Hepatic stellate cell (primary cell): Measurements from ENCODE around the gene ALDH8A1.

ENCODE experiments used
- DNase-seq: peaks from one replicate; pipeline ENCODE4 v3.0.0; 2011; ENCODE audit warnings: low spot score

The ALDH8A1 gene

GRCh38 chr6:134951494-134952263 is 1.8 kb upstream of the ALDH8A1 start:
- DNase-seq: no peak

- DNase-seq: no peak
These were observed 581 bp upstream of the ALDH8A1 start for GRCh38 chr6:134950482-134950881.

GRCh38 chr6:134948691-134949090 is 1.2 kb downstream of the ALDH8A1 start:
- DNase-seq: no peak

- DNase-seq: no peak
These were observed 1.8 kb downstream of the ALDH8A1 start for GRCh38 chr6:134948142-134948541.

- no peak for DNase-seq
These were observed 4.9 kb downstream of the ALDH8A1 start for GRCh38 chr6:134945045-134945444.

GRCh38 chr6:134943522-134944111 is 6.3 kb downstream of the ALDH8A1 start:
- no peak for DNase-seq

GRCh38 chr6:134938896-134939295 is 11.0 kb downstream of the ALDH8A1 start:
- DNase-seq: no peak

GRCh38 chr6:134937426-134937825 is 12.5 kb downstream of the ALDH8A1 start:
- DNase-seq: peak; percentile 25

- DNase-seq: peak; percentile 48
These were observed 13.0 kb downstream of the ALDH8A1 start for GRCh38 chr6:134936931-134937330.

- no peak for DNase-seq
These were observed 13.4 kb downstream of the ALDH8A1 start for GRCh38 chr6:134936476-134936875.

- no peak for DNase-seq
These were observed 15.0 kb downstream of the ALDH8A1 start for GRCh38 chr6:134934793-134935485.

- no peak for DNase-seq
These were observed 17.1 kb downstream of the ALDH8A1 start for GRCh38 chr6:134932535-134933470.

GRCh38 chr6:134932098-134932497 is 17.8 kb downstream of the ALDH8A1 start:
- DNase-seq: no peak

GRCh38 chr6:134930463-134930862 is 19.4 kb downstream of the ALDH8A1 start:
- DNase-seq: no peak

GRCh38 chr6:134928151-134928900 is 21.6 kb downstream of the ALDH8A1 start:
- no peak for DNase-seq

- DNase-seq: peak; percentile 37
These were observed 24.1 kb downstream of the ALDH8A1 start for GRCh38 chr6:134925800-134926199.

GRCh38 chr6:134921721-134922261 is 28.1 kb downstream of the ALDH8A1 start:
- DNase-seq: no peak

GRCh38 chr6:134921276-134921675 is 28.6 kb downstream of the ALDH8A1 start:
- DNase-seq: no peak

- no peak for DNase-seq
These were observed 29.5 kb downstream of the ALDH8A1 start for GRCh38 chr6:134920422-134920821.

GRCh38 chr6:134918418-134918961 is 31.4 kb downstream of the ALDH8A1 start:
- no peak for DNase-seq

- peak; percentile 60 for DNase-seq
These were observed 38.4 kb downstream of the ALDH8A1 start for GRCh38 chr6:134911547-134911946.
